ENCODE results near the gene TTLL11. TPM values are rescaled to one million over a fixed set of nuclear protein-coding genes. Genes with fewer than 3 reads are reported as not detected.

TTLL11 gene
- total and polyA plus RNA-seq, 2 experiments from 2014 or later: 0.57 to 1.4 TPM

- TF ChIP-seq, protein P1, sequence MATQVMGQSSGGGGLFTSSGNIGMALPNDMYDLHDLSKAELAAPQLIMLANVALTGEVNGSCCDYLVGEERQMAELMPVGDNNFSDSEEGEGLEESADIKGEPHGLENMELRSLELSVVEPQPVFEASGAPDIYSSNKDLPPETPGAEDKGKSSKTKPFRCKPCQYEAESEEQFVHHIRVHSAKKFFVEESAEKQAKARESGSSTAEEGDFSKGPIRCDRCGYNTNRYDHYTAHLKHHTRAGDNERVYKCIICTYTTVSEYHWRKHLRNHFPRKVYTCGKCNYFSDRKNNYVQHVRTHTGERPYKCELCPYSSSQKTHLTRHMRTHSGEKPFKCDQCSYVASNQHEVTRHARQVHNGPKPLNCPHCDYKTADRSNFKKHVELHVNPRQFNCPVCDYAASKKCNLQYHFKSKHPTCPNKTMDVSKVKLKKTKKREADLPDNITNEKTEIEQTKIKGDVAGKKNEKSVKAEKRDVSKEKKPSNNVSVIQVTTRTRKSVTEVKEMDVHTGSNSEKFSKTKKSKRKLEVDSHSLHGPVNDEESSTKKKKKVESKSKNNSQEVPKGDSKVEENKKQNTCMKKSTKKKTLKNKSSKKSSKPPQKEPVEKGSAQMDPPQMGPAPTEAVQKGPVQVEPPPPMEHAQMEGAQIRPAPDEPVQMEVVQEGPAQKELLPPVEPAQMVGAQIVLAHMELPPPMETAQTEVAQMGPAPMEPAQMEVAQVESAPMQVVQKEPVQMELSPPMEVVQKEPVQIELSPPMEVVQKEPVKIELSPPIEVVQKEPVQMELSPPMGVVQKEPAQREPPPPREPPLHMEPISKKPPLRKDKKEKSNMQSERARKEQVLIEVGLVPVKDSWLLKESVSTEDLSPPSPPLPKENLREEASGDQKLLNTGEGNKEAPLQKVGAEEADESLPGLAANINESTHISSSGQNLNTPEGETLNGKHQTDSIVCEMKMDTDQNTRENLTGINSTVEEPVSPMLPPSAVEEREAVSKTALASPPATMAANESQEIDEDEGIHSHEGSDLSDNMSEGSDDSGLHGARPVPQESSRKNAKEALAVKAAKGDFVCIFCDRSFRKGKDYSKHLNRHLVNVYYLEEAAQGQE (IDR thresholded peaks at IDR 0.05; ENCODE audit: unreplicated experiment): no peak
Observed at GRCh38 chr9:122058051-122058450, 35.1 kb downstream of the TTLL11 start (continued).

GRCh38 chr9:122057211-122057610 lies 35.9 kb downstream of the TTLL11 start:
- Histone ChIP-seq H3K4me1 (ENCODE audit: insufficient read depth) (no peaks in the 10 kb centered on the region), H3F3A (replicated peaks; ENCODE audit: low read depth) (no peaks in the 10 kb centered on the region), H4K20me1 (replicated peaks; ENCODE audit: insufficient read depth) (peaks cover 4% of the 10 kb centered on the region; the same call in 1 of the 2 replicates), H3K27ac (ENCODE audit: low read depth) (no peak overlapping the region), H3K4me3 (no peak overlapping the region), H2AFZ (no peak overlapping the region), H3K79me2 (replicated peaks; ENCODE audit: insufficient read depth) (no peaks in the 10 kb centered on the region), H3K9me2 (ENCODE audit: insufficient read depth) (no peaks in the 10 kb centered on the region), H3K27me3 (ENCODE audit: insufficient read depth) (no peaks in the 10 kb centered on the region), H3K36me3 (ENCODE audit: insufficient read depth) (no peaks in the 10 kb centered on the region), H3K4me2 (no peak overlapping the region)
- no peak overlapping the region for H3K4me3 Mint-ChIP-seq
- no peaks in the 10 kb centered on the region for H3K9me3 Mint-ChIP-seq
- DNase-seq (ENCODE audit: low spot score) (no peak), ATAC-seq (no peak)
- no peaks in the 10 kb centered on the region for H3K27me3 Mint-ChIP-seq (ENCODE audit: insufficient read depth, low read depth, poor library complexity)
- H3K4me1 Mint-ChIP-seq: peaks cover 5% of the 10 kb centered on the region; the same call in 2 of the 3 replicates
- H3K36me3 Mint-ChIP-seq (ENCODE audit: low read depth): no peaks in the 10 kb centered on the region
- no peak overlapping the region for H3K27ac Mint-ChIP-seq
- no peak for TF ChIP-seq EZH2 (IDR thresholded peaks at IDR 0.05; ENCODE audit: low read depth, unreplicated experiment)
- TF ChIP-seq, protein P2, sequence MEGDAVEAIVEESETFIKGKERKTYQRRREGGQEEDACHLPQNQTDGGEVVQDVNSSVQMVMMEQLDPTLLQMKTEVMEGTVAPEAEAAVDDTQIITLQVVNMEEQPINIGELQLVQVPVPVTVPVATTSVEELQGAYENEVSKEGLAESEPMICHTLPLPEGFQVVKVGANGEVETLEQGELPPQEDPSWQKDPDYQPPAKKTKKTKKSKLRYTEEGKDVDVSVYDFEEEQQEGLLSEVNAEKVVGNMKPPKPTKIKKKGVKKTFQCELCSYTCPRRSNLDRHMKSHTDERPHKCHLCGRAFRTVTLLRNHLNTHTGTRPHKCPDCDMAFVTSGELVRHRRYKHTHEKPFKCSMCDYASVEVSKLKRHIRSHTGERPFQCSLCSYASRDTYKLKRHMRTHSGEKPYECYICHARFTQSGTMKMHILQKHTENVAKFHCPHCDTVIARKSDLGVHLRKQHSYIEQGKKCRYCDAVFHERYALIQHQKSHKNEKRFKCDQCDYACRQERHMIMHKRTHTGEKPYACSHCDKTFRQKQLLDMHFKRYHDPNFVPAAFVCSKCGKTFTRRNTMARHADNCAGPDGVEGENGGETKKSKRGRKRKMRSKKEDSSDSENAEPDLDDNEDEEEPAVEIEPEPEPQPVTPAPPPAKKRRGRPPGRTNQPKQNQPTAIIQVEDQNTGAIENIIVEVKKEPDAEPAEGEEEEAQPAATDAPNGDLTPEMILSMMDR (conservative IDR thresholded peaks at IDR 0.05; ENCODE audit: low read depth in 2 of 2): no peak
- TF ChIP-seq CREB1 (CRISPR knock-in tag; IDR thresholded peaks at IDR 0.05; ENCODE audit: low read depth): no peak
- no peak for TF ChIP-seq NANOG (IDR thresholded peaks at IDR 0.05; ENCODE audit: borderline replicate concordance)
- TF ChIP-seq POLR2AphosphoS5 (IDR thresholded peaks at IDR 0.05; ENCODE audit: low read depth): no peak
- no peak for TF ChIP-seq STAT1 (IDR thresholded peaks at IDR 0.05; ENCODE audit: unreplicated experiment)
- no peak for TF ChIP-seq ZNF331 (CRISPR knock-in tag; IDR thresholded peaks at IDR 0.05; ENCODE audit: low read depth)
- TF ChIP-seq EZH2phosphoT487 (IDR thresholded peaks at IDR 0.05; ENCODE audit: unreplicated experiment): no peak
- TF ChIP-seq ZNF462 (CRISPR knock-in tag; IDR thresholded peaks at IDR 0.05): no peak
- TF ChIP-seq JUNB (IDR thresholded peaks at IDR 0.05; ENCODE audit: unreplicated experiment): no peak
- no peak for TF ChIP-seq ZNF114 (CRISPR knock-in tag; IDR thresholded peaks at IDR 0.05)
- TF ChIP-seq, protein P3, sequence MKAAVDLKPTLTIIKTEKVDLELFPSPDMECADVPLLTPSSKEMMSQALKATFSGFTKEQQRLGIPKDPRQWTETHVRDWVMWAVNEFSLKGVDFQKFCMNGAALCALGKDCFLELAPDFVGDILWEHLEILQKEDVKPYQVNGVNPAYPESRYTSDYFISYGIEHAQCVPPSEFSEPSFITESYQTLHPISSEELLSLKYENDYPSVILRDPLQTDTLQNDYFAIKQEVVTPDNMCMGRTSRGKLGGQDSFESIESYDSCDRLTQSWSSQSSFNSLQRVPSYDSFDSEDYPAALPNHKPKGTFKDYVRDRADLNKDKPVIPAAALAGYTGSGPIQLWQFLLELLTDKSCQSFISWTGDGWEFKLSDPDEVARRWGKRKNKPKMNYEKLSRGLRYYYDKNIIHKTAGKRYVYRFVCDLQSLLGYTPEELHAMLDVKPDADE (IDR thresholded peaks at IDR 0.05): no peak
